Urinary bladder (tissue), 4 donors: ENCODE measurements around the gene GABARAP. TPM values are rescaled to one million over a fixed set of nuclear protein-coding genes. Genes with fewer than 3 reads are reported as not detected.
A peak's percentile ranks its signal among the peaks of the same experiment; 100 is the strongest.

Experiments
- DNase-seq: peaks from one replicate; pipeline ENCODE4 v3.0.0-alpha.2; 2015; ENCODE audit errors: extremely low spot score
- H3K27ac ChIP-seq: one replicate; pipeline ENCODE4 v1.5.1; 2013; ENCODE audit warnings: low read depth, mild to moderate bottlenecking, moderate library complexity
- H3K36me3 ChIP-seq: one replicate; pipeline ENCODE4 v1.6.1; 2013; ENCODE audit warnings: mild to moderate bottlenecking, moderate library complexity; ENCODE audit not compliant: insufficient read depth
- H3K4me1 ChIP-seq: one replicate; pipeline ENCODE4 v1.6.1; 2013; ENCODE audit warnings: mild to moderate bottlenecking, moderate library complexity; ENCODE audit not compliant: insufficient read depth
- H3K4me3 ChIP-seq: one replicate; pipeline ENCODE4 v1.5.1; 2013; ENCODE audit warnings: low read depth, low read length
- WGBS: extraction: QIAGEN DNeasy Blood & Tissue Kit; methylation state at CpG from one replicate; pipeline ENCODE4 v1.1.7; 2013; 5-methylcytosine and 5-hydroxymethylcytosine counted together
- polyA plus RNA-seq: library from polyadenylated mRNA; stranded (reverse); fragments of 200-250 nt; gene quantifications from one replicate; pipeline ENCODE4 v1.2.3, GENCODE V29; 2013
- total RNA-seq: library from RNA; depleted of rRNA; stranded (reverse); fragments of >200 nt; gene quantifications from one replicate; pipeline ENCODE4 v1.2.3, GENCODE V29; 2014
- donor health status: healthy with polysubstance abuse.
- donor health status: healthy.

GABARAP gene
- total and polyA plus RNA-seq, 2 donors = 246 to 681 TPM

DNA sequence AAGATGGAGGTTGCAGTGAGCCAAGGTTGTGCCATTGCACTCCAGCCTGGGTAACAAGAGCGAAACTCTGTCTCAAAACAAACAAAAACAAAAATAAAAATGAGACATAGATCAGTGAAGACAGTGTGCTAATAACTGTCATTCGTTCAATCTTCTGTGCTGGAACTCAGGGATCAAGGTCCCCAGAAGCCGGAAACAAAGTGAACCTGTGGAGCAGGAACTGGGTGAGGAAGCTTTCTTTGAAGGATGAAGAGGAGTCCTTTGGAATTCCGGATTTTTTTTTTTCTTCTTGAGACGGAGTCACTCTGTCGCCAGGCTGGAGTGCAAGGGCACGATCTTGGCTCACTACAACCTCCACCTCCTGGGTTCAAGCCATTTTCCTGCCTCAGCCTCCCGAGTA, 37.2 kb upstream of the GABARAP start:
- Histone ChIP-seq H3K4me1 (no peaks in the 10 kb centered on the region), H3K27ac (no peak overlapping the region), H3K4me3 (no peak overlapping the region), H3K36me3 (no peaks in the 10 kb centered on the region)
- 81% methylated on average over 8 of the region's 8 CpGs for WGBS
- DNase-seq = no peak

DNA sequence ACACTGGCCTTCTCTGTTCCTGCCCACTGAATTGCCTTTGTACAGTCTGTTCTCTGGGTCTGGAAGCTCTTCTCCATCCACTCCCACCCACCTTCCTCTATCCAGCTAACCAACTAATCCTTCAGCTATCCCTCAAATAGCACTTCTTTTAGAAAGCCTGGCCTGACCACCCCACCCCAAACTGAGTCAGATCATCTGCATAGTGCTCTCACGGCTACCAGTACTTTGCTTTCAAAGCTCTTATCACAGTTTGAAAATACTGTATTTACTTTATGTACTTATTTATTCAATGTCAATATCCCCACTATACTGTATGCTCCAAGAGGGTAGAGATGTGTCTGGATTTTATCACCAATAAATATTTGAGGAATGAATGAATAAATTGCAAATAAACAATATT, 24.5 kb upstream of the GABARAP start:
- no peak overlapping the region for H3K27ac ChIP-seq
- no peak overlapping the region for H3K4me3 ChIP-seq
- WGBS = 35% methylated on average over 1 of the region's 1 CpG
- no peaks in the 10 kb centered on the region for H3K4me1 ChIP-seq
- no peak for DNase-seq
- no peaks in the 10 kb centered on the region for H3K36me3 ChIP-seq

DNA sequence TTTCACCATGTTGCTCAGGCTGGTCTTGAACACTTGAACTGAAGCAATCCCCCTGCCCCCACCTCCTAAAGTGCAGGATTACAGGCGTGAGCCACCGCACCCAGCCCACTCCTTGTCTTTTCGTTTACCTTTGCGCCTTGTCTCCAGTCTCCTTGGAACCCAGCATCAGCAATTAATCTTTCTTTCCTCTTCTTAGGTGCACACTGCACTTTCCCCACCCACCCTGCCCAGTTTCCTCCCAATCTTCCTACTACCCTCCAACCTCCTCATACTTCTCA, 21.5 kb upstream of the GABARAP start:
- DNase-seq = no peak
- no peaks in the 10 kb centered on the region for H3K4me1 ChIP-seq
- H3K27ac ChIP-seq = no peak overlapping the region
- WGBS = 47% methylated on average over 4 of the region's 4 CpGs
- no peaks in the 10 kb centered on the region for H3K36me3 ChIP-seq
- H3K4me3 ChIP-seq = no peak overlapping the region

DNA sequence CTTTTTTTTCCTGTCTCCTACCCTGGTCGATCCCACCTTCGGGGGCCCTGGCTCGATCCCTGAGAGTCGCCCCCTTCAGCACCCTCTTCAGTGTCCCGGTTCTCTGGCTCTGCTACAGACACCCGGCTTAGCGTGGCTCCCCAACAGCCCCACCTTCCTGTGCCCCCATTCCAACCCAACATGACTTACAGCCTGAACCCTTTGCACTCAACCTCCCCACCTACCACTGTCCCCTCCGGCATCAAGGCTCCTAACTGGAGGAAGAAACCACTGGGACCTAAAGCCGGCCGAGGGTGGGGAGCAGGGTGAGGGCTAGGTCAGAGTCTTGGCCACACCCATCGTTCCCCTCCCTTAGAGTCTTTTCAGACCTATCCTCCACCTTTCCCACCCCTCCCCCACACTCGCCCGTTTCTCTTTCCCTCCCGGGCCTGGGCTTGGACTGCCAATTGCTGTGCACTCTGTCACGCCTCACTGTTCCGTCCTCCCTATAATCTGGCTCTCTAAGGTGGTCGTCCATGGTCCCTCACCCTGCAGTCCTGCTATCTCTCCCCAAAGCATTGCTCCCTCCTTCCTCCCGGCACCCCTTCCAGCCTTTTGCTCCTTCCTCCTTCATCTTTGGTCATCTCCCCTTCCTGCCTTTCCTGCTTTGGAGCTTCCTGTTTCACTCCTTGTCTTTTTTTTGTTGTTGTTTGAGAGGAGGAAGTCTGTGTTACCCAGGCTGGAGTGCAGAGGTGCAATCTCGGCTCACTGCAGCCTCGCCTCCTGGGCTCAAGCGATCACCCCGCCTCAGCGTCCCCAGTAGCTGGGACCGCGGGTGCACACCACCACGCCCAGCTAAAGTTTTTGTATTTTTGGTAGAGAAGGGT, 20.9 kb upstream of the GABARAP start:
- no peak for DNase-seq
- Histone ChIP-seq H3K36me3 (no peaks in the 10 kb centered on the region), H3K4me3 (peak overlapping the region; percentile 10), H3K27ac (peak overlapping the region; percentile 57), H3K4me1 (no peaks in the 10 kb centered on the region)
- 8% methylated on average over 26 of the region's 26 CpGs for WGBS

DNA sequence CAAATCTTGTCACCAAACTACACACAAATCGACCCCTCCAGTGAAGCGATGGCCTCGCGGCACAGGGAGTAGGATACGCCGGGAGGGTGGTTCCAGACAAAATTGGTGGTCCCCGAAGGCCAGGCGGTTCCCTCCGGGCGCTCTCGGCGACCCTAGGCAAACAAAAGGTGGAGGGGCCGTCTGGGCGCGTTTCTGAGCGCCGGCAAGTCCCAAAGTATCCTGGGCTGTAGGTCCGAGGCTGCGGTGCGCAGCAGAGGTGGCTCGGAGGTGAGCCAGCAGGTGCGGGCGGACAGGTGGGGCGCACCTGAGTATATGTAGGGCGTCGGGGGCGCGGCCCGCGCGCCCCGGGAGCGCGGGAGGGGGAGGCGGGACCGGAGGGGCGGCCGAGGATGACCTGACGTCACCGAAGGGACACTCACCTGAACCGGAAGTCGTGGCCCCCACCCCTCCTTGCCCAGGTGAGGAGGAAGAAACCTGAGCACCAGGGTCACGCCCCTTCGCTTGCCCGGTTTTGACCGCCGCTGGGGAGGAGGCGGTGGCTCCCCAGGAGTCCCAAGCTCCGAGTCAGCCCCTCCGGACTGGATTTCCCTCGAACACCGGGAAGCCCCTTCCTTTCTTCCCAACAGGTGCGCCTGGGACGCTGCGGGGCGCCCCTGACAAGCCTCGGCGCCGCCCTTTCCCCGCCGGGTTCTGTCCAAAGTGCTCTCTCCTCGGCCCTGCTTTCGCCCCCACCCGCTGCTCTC, 20.1 kb upstream of the GABARAP start, which contains the start of gene CLDN7:
Gene CLDN7, minus strand, starts transcription at position 287 of the 743 bp plus-strand sequence. CDS start 435 bp downstream, outside the sequence.
- H3K4me3 ChIP-seq = peak within 1 kb of the TSS; percentile 48
- no peaks in the 10 kb centered on the region for H3K36me3 ChIP-seq
- WGBS = 4% methylated on average over 64 of the region's 64 CpGs
- DNase-seq = no peak
- no peaks in the 10 kb centered on the region for H3K4me1 ChIP-seq
- H3K27ac ChIP-seq = peak within 1 kb of the TSS; percentile 72

DNA sequence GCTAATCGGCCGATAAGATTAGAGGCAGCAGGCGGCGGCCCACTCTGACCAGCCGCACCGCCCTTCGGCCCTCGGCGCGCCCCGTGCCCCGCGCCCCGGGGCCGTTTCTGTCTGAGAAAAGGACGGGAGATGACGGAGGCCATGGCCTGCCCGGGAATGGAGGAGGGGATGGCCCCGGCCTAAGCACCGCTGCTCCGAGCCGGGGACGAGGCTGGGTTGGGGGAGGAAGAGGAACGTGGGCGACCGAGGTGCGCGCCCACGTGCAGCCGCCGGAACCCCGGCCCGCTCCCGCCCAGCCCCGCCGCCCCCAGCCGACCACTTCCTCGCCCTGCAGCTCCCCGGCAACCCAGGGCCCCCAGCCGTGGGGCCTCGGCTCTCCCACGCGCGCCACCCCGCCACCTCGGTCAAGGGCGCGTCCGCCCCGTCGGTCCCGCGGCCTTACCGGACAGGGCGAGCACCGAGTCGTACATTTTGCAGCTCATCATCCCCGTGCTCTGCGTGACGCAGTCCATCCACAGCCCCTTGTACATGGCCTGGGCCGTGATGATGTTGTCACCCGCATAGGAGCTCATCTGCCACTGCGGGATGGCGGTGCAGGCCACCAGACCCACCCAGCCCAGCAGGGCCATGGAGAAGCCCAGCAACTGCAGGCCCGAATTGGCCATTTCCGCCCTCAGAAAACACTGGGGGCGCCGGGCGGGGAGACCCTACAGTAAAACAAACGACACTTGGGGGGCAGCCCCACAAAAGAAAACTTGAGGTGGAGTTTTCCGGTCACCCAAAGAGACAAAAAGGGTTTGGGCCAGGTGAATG, 19.3 kb upstream of the GABARAP start:
- H3K27ac ChIP-seq = peak overlapping the region; percentile 72
- H3K4me1 ChIP-seq = no peaks in the 10 kb centered on the region
- H3K4me3 ChIP-seq = peak overlapping the region; percentile 48
- H3K36me3 ChIP-seq = no peaks in the 10 kb centered on the region
- no peak for DNase-seq
- WGBS = 4% methylated on average over 71 of the region's 71 CpGs

DNA sequence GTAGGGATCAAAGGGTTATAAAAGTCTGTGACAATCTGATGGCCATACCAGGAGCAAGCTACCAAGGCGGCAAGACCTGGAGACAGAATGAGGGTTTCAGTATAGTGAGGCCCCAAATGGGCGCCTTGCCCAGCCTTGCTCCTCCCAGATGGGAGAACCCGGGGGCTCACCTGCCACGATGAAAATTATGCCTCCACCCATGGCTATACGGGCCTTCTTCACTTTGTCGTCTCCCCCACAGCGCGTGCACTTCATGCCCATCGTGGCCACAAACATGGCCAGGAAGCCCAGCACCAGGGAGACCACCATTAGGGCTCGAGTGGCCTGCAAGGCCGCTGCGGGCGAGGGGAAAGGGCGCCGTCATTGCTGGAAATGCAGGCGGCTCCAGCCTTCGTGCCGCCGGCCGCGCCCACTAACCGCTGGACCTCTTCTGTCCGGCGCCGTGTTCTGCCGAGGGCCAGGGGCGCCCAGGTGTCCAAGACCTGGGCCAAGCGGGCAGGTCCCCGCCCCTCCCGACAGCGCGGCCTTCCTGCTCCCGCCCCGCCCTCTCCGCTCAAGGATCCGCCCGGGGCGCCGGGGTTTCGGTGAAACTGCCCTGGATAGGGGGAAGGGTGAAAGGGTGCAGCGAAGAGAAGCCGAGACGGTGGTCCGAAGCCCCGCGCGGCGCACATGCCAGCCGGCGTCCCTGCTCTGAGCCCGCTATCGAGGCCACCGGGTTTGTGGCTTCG, 18.6 kb upstream of the GABARAP start:
- Histone ChIP-seq H3K27ac (peak overlapping the region; percentile 72), H3K36me3 (no peaks in the 10 kb centered on the region), H3K4me3 (peak overlapping the region; percentile 48), H3K4me1 (no peaks in the 10 kb centered on the region)
- WGBS = 5% methylated on average over 54 of the region's 54 CpGs
- no peak for DNase-seq

DNA sequence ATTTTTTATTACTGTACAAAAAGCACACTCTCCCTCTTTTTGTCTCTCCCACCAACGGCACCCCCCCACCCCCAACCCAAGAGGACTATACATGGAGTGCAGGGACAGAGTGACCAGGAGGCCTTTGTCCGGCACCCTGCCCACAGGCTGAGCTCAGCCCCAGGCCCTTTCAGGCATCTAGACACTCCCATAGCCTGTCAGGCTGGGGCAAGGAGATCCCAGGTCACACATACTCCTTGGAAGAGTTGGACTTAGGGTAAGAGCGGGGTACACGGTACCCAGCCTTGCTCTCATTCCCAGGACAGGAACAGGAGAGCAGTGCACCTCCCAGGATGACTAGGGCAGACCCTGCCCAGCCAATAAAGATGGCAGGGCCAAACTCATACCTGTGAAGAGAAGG, 17.9 kb upstream of the GABARAP start:
- H3K4me1 ChIP-seq = no peaks in the 10 kb centered on the region
- WGBS = 78% methylated on average over 4 of the region's 4 CpGs
- no peaks in the 10 kb centered on the region for H3K36me3 ChIP-seq
- H3K4me3 ChIP-seq = no peak overlapping the region
- no peak for DNase-seq
- H3K27ac ChIP-seq = no peak overlapping the region

DNA sequence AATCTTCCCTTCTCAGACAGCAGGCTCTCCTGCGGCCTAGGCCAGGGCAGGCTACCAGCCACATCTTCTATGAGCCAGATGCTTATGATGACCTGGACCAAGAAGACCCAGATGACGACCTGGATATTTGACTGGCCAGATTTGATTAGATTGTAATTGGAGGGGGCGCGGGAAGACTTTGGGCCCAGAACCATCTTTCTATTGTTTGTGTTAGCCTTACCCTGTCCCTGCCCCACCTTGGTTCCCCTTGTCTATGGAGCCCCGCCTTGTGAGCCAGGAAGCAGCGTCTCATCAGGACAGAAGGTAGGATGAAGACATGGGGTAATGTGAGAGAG, 17.3 kb upstream of the GABARAP start:
- Histone ChIP-seq H3K4me3 (no peak overlapping the region), H3K27ac (no peak overlapping the region), H3K4me1 (no peaks in the 10 kb centered on the region), H3K36me3 (no peaks in the 10 kb centered on the region)
- WGBS = 95% methylated on average over 6 of the region's 6 CpGs
- no peak for DNase-seq

DNA sequence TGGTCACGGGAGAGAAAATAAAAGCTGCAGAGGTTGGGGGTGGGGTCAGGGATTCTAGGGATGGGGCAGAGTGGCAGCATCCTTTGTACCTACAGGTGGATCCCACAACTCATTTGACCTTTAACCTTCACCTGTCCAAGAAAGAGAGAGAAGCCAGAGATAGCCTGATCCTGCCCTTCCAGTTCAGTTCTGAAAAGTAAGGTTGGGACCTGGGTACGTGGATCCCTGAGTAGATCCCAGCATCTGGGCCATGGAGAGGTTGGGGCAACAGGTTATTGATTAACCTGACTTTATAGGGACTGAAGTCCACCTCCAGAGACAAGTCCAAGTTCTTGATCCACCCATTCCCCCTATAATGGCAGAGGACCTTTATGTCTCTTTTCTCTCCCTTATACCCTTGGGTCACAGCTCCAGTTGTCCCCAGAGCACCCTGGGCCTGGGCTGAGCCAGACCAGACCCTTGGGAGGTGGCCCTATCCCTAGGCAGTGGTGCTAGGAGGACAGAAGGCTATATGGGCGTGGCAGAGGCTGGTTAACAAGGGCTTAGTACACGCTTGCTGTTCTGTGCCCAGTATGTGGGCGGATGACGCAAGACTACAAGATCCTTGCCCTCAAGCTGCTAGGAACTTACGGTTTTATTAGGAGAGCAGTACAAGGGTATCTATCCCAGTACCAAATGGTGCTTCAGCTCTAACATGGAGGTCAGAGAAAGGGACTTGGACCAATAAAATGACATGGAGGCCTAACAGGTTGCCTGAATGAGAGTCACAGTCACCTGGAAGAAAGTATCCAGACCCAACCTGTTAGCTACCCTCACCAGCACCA, 16.7 kb upstream of the GABARAP start:
- Histone ChIP-seq H3K36me3 (no peaks in the 10 kb centered on the region), H3K4me3 (no peak overlapping the region), H3K27ac (no peak overlapping the region), H3K4me1 (no peaks in the 10 kb centered on the region)
- no peak for DNase-seq
- 84% methylated on average over 7 of the region's 7 CpGs for WGBS

DNA sequence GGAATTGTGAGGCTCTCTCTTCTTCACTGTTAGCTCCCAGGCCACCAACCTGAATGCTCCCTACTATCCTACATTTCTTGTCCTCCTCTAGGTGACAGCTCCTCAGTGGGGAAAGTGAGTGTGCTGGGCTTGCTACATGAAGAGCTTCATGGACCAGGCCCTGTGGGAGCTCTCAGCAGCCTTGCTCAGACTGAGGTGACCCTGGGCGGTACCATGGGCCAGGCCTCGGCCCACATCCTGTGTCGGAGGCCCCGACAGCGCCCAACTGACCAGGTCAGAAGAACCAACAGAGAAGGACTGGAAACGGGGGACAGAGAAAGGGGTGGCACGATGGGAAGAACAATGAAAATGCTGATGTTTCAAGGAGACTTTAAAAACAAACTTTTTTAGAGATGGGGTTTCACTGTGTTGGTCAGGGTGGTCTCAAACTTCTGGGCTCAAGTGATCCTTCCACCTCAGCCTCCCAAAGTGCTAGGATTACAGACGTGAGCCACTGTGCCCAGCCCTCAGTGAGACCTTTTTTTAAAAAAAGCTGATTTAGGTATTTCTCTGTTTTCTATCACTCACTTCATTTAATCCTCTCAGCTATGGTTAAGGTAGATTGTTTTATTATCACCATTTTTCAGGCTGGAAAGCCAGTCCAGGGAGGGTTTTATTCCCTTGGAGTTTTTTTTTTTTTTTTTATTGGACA, 14.7 kb upstream of the GABARAP start:
- 89% methylated on average over 8 of the region's 8 CpGs for WGBS
- Histone ChIP-seq H3K36me3 (no peaks in the 10 kb centered on the region), H3K4me3 (no peak overlapping the region), H3K4me1 (no peaks in the 10 kb centered on the region), H3K27ac (no peak overlapping the region)
- no peak for DNase-seq

DNA sequence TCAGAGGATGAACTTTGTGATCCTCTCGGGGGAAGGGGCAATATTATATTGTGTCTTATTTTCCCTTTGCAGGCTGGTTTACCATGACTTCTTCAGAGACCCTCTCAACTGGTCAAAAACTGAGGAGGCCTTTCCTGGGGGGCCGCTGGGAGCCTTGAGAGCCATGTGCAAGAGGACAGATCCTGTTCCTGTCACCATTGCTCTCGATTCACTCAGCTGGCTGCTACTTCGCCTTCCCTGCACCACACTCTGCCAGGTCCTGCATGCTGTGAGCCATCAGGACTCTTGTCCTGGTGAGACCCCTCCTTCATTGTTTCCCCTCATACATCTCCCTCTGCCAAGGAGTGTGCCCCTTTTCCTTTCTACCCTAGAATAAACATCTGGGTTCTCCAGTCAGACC, 12.3 kb upstream of the GABARAP start:
- Histone ChIP-seq H3K27ac (no peak overlapping the region), H3K36me3 (no peaks in the 10 kb centered on the region), H3K4me3 (no peak overlapping the region), H3K4me1 (peaks cover 3% of the 10 kb centered on the region)
- no peak for DNase-seq
- 95% methylated on average over 4 of the region's 4 CpGs for WGBS
